Heart left ventricle (tissue), 16 donors: Measurements from ENCODE around the gene IRS1. TPM values are rescaled to one million over a fixed set of nuclear protein-coding genes. Genes with fewer than 3 reads are reported as not detected.
A peak's percentile ranks its signal among the peaks of the same experiment; 100 is the strongest.

Source experiments
- ATAC-seq, 4 donors: fragments of 200-7000 bp; cut with Tn5 transposase; one replicate each; pipeline ENCODE4 v1.9.1; 2020 to 2022; ENCODE audit warnings: moderate library complexity in 4 of 4, mild to moderate bottlenecking in 3 of 4, moderate number of reproducible peaks in 1 of 4
- DNase-seq, 5 donors: peaks; one replicate each; pipeline ENCODE4 v3.0.0-alpha.2; 2020
- H3K27ac ChIP-seq, 12 donors: fragments of 200-600 bp; sonication (generic) in 4 of 12; one replicate each; pipeline versions ENCODE4 v1.5.0 to v1.8.0; 2016 to 2022; ENCODE audit warnings: mild to moderate bottlenecking in 2 of 12
- H3K27me3 ChIP-seq, 9 donors: fragments of 200-600 bp; sonication (generic) in 2 of 9; one replicate each; pipeline versions ENCODE4 v1.5.1 to v1.8.0; 2016 to 2022; ENCODE audit warnings: mild to moderate bottlenecking in 3 of 9
- H3K36me3 ChIP-seq, 9 donors: fragments of 200-600 bp; sonication (generic) in 2 of 9; one replicate each; pipeline versions ENCODE4 v1.5.0 to v1.8.0; 2018 to 2022; ENCODE audit warnings: mild to moderate bottlenecking in 2 of 9
- H3K4me1 ChIP-seq, 12 donors: fragments of 200-600 bp; sonication (generic) in 4 of 12; one replicate each; pipeline versions ENCODE4 v1.5.0 to v1.8.0; 2016 to 2022; ENCODE audit warnings: mild to moderate bottlenecking in 3 of 12
- H3K4me3 ChIP-seq, 12 donors: fragments of 200-600 bp; sonication (generic) in 4 of 12; one replicate each; pipeline versions ENCODE4 v1.5.0 to v1.8.0; 2017 to 2022; ENCODE audit warnings: mild to moderate bottlenecking in 9 of 12, moderate library complexity in 4 of 12
- H3K9me3 ChIP-seq, 12 donors: fragments of 200-600 bp; sonication (generic) in 4 of 12; one replicate each; pipeline versions ENCODE4 v1.5.0 to v1.8.0; 2016 to 2022; ENCODE audit warnings: mild to moderate bottlenecking in 1 of 12
- POLR2A ChIP-seq, 2 donors: fragments of 450-650 bp; IDR thresholded peaks; one replicate each; pipeline ENCODE4 v1.6.1; 2017; ENCODE audit warnings: antibody characterized with exemption in 2 of 2, mild to moderate bottlenecking in 2 of 2, moderate library complexity in 2 of 2
- WGBS, 4 donors: extraction: QIAGEN DNeasy Blood & Tissue Kit in 2 of 4; methylation state at CpG; one replicate each; pipeline versions ENCODE4 v1.1.5 to v1.1.7; 2013 to 2018; 5-methylcytosine and 5-hydroxymethylcytosine counted together
- intact Hi-C, 10 donors: fragments of 100-400 bp; cut with DNase I; formaldehyde crosslinking; loops; one replicate each; pipeline versions ENCODE4 v1.11.1 to v1.14.2; 2022
- polyA plus RNA-seq, 2 donors: library from polyadenylated mRNA; stranded (reverse); fragments of 200-250 nt; gene quantifications; one replicate each; pipeline ENCODE4 v1.2.3, GENCODE V29; 2013
- total RNA-seq, 9 donors: library from RNA; depleted of rRNA in 2 of 9; stranded (reverse); fragments of >200 nt in 2 of 9; fragmentation: NEBNext Ultra II Directional in 3 of 9; extraction: Animal tissue kit (Norgen Biotek cat#: 25700) in 3 of 9; gene quantifications; one replicate each; pipeline versions ENCODE4 v1.1.0 to v1.2.4, GENCODE V29; 2016 to 2023
- TF ChIP-seq, protein P1 (sequence below), 12 donors: fragments of 200-600 bp; sonication (generic) in 4 of 12; IDR thresholded peaks; one replicate each; pipeline versions ENCODE4 v1.5.0 to v1.8.0; 2018 to 2022; ENCODE audit warnings: antibody characterized with exemption in 12 of 12, mild to moderate bottlenecking in 5 of 12
- donor health status: ischemic (EF 13 %, LVEDD 7.1; RV severe dilation, severe dysfunction).
- donor health status: healthy with polysubstance abuse.
- donor health status: DM: no; HTN: yes; CAD: no.
- donor health status: DM: no; HTN: no; CAD: no.
- donor health status: ischemic (EF 25% LVEDD 6.9; RV normal size, moderate dysfunction).
- donor health status: ischemic (EF 25% LVEDD 5.7; RV mildly dilated, moderate dysfunction).
- donor health status: healthy.
- donor health status: DM: yes; HTN: yes; CAD: no.
- donor health status: ischemic (EF 35%, LVEDD 5.7; RV mildly dilated, moderate dysfunction).
- donor health status: nonischemic (EF 11% LVEDD 7.7; RV severe dilation, severe dysfunction).
- donor health status: DM: yes; HTN: yes; CAD: no.
- donor health status: PGD.
- donor health status: ischemic (EF 29% LVEDD 5.4; RV normal size, mild dysfunction).
- donor health status: nonischemic (EF 23%, LVEDD 6.1; RV moderate dilation, normal function).

IRS1 gene
- total and polyA plus RNA-seq, 11 donors = 5.0 to 45.8 (median 15.7) TPM

DNA sequence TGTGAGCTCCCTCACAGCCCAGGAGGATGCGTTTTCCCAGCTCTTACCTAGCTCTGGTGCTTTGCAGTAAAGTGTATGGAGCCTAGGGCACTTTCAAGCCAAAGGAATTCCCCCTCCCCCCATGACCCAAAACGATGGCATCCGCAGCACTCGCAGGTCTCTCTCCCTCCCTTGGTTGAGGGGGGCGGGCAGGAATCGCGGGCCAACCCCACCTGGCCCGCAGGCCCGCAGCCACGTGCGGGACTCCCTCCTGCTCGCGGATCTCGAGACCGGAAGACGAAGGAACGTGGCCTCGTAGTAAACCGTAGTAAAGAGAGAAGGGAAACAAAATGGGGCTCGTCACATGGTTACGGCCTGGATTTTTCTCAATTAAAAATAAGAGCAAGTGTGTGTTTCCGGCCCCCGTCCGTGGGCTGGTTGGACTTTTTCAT lies 8.5 kb downstream of the IRS1 start:
- Histone ChIP-seq H3K27me3 (no peaks in the 10 kb centered on the region), H3K4me3 (peak overlapping the region; percentile 43 to 97 (median 76)), H3K36me3 (no peaks in the 10 kb centered on the region), H3K4me1 (peaks cover 0 to 85% (median 73%) of the 10 kb centered on the region in 12 donors), H3K9me3 (no peaks in the 10 kb centered on the region), H3K27ac (peak overlapping the region; percentile 88 to 98 (median 94))
- WGBS, 4 donors = 1 to 2% (median 1%) methylated on average over 10 to 24 of the region's 24 CpGs
- ATAC-seq (peak; percentile 0 to 35 (median 20)), DNase-seq (peak in 3 of 5 donors; percentile 52 to 67 (median 60))
- intact Hi-C loops = loop anchor here (5.0 to 10.0 kb wide), 15 partner anchors 34 to 576 kb away; no protein-coding TSS in a partner anchor
- TF ChIP-seq POLR2A (IDR thresholded peaks at IDR 0.05) = no peak
- TF ChIP-seq, protein P1, sequence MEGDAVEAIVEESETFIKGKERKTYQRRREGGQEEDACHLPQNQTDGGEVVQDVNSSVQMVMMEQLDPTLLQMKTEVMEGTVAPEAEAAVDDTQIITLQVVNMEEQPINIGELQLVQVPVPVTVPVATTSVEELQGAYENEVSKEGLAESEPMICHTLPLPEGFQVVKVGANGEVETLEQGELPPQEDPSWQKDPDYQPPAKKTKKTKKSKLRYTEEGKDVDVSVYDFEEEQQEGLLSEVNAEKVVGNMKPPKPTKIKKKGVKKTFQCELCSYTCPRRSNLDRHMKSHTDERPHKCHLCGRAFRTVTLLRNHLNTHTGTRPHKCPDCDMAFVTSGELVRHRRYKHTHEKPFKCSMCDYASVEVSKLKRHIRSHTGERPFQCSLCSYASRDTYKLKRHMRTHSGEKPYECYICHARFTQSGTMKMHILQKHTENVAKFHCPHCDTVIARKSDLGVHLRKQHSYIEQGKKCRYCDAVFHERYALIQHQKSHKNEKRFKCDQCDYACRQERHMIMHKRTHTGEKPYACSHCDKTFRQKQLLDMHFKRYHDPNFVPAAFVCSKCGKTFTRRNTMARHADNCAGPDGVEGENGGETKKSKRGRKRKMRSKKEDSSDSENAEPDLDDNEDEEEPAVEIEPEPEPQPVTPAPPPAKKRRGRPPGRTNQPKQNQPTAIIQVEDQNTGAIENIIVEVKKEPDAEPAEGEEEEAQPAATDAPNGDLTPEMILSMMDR (IDR thresholded peaks at IDR 0.05) = no peak

DNA sequence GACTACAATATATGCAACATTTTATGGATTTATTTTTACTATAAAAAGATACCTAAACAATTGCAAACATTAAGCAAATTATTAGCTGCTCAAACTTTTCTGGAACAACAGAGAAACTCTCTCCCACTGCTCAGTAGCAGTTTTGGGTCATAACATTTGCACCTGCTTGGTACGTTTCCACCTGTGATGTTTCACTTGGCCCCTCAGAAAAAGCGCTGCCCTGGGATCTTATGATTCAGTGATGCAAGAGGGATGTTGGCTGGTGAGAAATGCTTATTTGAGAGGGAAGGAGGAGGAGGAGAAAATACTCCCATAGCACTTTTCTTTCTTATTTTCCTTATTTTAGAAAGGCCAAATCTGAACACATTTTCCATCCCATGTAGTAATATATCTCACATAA lies 9.2 kb downstream of the IRS1 start:
- Histone ChIP-seq H3K9me3 (no peaks in the 10 kb centered on the region), H3K36me3 (no peaks in the 10 kb centered on the region), H3K27ac (peak overlapping the region; percentile 88 to 98 (median 94)), H3K27me3 (no peaks in the 10 kb centered on the region), H3K4me3 (peak overlapping the region in 8 of 12 donors; percentile 71 to 97 (median 83)), H3K4me1 (peaks cover 0 to 83% (median 68%) of the 10 kb centered on the region in 12 donors)
- DNase-seq = no peak
- 64 to 78% (median 70%) methylated on average over 2 of the region's 2 CpGs for WGBS, 4 donors
- TF ChIP-seq, protein P1 (IDR thresholded peaks at IDR 0.05) = no peak
- TF ChIP-seq POLR2A (IDR thresholded peaks at IDR 0.05) = no peak
- intact Hi-C loops = loop anchor here (5.0 to 10.0 kb wide), 15 partner anchors 33 to 576 kb away; no protein-coding TSS in a partner anchor
- ATAC-seq = no peak

DNA sequence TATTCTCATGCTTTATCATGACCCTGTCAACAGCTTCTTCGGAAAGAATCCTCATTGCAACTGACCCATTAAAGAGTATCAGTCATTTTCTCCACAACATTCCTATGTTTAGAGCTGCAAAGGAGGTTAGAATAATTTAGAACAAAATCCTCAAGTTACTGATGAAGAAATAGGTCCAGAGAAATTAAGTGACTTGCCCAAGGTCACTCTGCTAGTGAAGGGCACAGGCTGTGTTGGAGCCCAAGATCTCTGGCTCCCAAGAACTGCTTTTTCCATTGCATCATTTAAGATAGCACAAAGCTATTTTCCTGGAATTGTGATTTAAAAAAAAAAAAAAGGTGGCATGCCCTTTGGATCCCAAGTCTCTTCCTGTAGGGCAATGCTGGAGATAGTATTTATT lies 9.6 kb downstream of the IRS1 start:
- Histone ChIP-seq H3K4me3 (no peak overlapping the region), H3K27ac (peak overlapping the region; percentile 88 to 98 (median 94)), H3K27me3 (no peaks in the 10 kb centered on the region), H3K36me3 (no peaks in the 10 kb centered on the region), H3K9me3 (no peaks in the 10 kb centered on the region), H3K4me1 (peaks cover 0 to 79% (median 64%) of the 10 kb centered on the region in 12 donors)
- intact Hi-C loops = loop anchor here (5.0 to 10.0 kb wide), 15 partner anchors 33 to 575 kb away; no protein-coding TSS in a partner anchor
- TF ChIP-seq POLR2A (IDR thresholded peaks at IDR 0.05) = no peak
- TF ChIP-seq, protein P1 (IDR thresholded peaks at IDR 0.05) = no peak
- 36 to 62% (median 51%) methylated on average over 1 of the region's 1 CpG for WGBS, 4 donors
- no peak for DNase-seq
- peak in 3 of 4 donors; percentile 5 to 39 (median 12) for ATAC-seq

DNA sequence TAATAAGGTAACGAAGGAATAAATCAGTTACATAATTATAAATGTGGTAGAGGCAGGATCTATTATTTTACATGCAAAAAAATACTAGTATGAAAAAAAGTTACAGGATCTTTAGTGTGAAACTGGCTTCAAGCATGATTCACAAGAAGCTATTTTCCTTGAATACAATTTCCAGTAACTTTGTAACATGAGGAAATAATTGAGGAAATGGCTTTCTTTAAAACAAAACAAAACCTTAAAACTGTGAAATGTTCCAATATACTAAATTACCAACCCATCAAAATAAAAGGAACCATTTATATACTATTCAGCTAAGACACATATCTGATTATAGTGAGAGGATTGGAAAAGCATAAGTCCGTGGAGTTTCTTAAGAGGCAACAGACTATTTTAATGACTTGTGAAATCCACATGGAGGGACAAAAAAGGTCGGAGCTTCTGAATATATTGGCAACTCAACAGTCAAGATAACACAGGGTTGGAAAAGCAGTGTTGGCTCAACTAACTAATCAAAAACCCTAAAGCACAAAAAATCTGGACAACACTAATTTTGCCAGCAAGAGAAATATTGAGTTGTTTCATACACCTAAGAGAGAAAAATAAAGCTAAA lies 10.6 kb downstream of the IRS1 start:
- no peak for ATAC-seq
- 27 to 41% (median 30%) methylated on average over 3 of the region's 3 CpGs for WGBS, 4 donors
- no peaks in the 10 kb centered on the region for H3K36me3 ChIP-seq
- intact Hi-C loops = no loop called here
- no peaks in the 10 kb centered on the region for H3K27me3 ChIP-seq
- peaks cover 0 to 4% (median 0%) of the 10 kb centered on the region in 12 donors for H3K9me3 ChIP-seq
- TF ChIP-seq, protein P1 (IDR thresholded peaks at IDR 0.05) = no peak
- TF ChIP-seq POLR2A (IDR thresholded peaks at IDR 0.05) = no peak
- peak overlapping the region; percentile 66 to 98 (median 94) for H3K27ac ChIP-seq
- DNase-seq = no peak
- peaks cover 0 to 70% (median 59%) of the 10 kb centered on the region in 12 donors for H3K4me1 ChIP-seq
- H3K4me3 ChIP-seq = no peak overlapping the region
